NCI-H2227 treated with DMSO at 0.1 percent for 48 hours (cell line): Measurements from ENCODE around the gene CHD5.

Experiments used
- DNase-seq: peaks from one replicate; lab custom pipeline; 2025; lab: John Stamatoyannopoulos, UW

The CHD5 gene

DNA sequence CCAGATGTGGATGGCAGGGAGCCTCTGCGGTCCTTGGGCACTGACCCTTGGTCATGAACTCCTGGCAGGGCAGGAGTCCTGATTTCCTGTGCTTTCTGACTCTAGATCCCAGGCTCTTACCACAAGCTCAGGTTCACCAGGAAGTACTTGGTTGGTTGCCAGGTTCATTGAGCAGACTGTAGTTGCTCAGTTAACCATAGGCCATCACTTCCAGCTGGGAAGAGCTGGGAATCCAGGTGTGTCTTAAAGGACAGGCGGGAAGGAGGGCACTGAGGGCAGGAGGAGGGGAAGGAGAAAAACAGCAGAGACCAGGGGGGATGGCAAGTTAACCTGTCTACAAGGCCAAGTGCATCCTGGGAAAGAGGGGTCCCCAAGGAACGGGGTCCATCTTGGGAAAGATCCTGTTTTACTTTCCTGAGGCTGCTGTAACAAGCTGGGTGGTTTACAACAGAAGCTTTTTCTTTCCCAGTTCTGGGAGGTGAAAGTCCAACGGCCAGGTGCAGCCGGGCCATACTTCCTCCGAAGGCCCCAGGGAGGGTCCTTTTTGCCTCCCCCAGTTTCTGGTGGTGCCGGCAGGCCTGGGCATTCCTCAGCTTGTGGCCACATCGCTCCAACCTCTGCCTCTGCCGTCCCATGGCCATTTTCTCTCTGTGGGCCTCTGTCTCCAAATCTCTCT is 122.8 kb downstream of the CHD5 start:
- no peak for DNase-seq

- no peak for DNase-seq
Observed at GRCh38 chr1:6056572-6056948, 123.6 kb downstream of the CHD5 start.

- DNase-seq, result no peak
Observed at GRCh38 chr1:6054596-6054995, 125.5 kb downstream of the CHD5 start.

- no peak for DNase-seq
Observed at GRCh38 chr1:6053206-6053546, 126.9 kb downstream of the CHD5 start.

- DNase-seq, result peak; percentile 66
Observed at GRCh38 chr1:6052543-6053205, 127.4 kb downstream of the CHD5 start.
